DMS114 treated with DMSO at 0.1 percent for 48 hours (cell line): ENCODE results near the gene SEC63.
"Not testable (repeated sequence)": the region's sequence is repeated elsewhere in the genome, so short reads cannot be mapped to it uniquely, and the experiment has no call there.

Experiments used
- DNase-seq: peaks from one replicate; lab custom pipeline; 2025; ENCODE audit not compliant: unreplicated experiment; lab: John Stamatoyannopoulos, UW

The SEC63 gene

DNA sequence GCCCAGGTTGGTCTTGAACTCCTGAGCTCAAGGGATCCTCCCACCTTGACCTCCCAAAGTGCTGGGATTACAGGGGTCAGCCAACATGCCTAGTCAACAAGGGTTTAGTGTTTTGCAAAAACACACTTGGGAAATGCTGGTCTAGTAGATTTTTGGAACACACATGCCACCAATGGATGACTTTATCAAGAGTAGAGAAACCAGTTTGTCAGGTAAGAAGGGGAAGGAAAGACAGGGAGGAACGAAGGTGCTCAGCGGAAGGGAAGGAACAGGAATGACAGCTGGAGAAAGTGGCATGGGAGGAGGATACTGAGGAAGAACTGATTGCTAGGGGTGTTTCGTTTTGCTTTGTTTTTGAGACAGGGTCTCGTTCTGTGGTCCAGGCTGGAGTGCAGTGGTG, 15.6 kb upstream of the SEC63 start:
- DNase-seq = no peak

DNA sequence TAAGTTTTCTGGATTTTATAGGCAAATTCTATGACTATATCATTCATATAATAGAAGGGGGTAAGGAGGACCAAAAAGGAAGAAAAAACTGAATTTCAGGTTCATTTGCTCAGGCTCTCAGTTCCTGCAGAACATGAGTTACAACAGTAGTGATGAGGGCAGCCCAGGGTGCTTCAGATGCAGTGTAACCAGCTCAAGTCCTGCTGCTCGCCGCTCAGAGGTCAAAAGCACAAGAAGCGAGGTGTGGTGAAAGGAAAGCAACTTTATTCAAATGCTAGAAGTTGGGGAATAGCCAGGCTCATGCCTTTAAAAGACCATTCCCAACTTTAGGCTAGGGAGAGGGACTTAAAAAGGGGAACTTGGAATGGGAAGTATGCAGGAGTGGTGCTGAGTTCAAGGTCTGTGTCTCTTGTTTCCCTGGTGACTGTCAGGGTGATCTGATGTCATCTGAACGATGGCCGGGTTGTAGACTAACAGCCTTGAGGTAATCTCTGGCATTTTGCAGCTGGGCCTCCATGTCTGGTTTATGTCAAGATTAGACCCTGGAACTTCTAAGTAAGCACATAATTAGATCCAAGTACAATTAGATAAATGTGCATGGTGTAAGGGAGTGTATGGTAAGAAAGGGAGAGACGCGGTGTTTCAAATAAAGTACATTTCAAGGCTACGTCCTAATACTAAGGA, 14.5 kb upstream of the SEC63 start:
- DNase-seq = no peak

DNA sequence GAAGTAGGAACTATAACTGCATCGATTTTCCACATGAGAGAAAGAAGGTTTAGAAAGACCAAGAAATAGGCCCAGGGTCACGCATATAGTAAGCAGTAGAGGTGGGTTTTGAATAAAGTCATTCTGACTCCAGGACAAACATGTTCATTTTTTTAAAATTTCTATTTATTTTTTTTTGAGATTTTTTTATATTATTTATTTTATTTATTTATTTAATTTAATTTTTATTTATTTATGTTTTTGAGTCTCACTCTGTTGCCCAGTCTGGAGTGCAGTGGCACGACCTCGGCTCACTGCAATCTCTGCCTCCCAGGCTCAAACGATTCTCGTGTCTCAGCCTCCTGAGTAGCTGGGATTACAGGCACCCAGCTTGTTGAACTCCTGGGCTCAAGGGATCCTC, 13.2 kb upstream of the SEC63 start:
- DNase-seq = no peak

DNA sequence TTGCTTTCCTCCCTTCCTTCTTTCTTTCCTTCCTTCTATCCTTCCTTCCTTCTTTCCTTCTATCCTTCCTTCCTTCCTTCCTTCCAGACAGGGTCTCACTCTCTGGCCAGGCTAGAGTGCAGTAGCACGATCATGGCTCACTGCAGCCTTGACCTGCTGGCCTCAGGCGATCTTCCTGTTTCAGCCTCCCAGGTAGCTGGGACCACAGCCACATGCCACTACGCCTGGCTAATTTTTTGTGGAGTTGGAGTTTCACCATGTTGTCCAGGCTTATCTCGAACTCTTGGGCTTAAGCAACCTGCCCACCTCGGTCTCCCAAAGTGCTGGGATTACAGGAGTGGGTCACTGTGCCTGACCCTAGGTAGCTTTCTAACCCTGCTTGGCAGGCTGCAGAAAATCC, 12.2 kb upstream of the SEC63 start:
- no peak for DNase-seq

DNA sequence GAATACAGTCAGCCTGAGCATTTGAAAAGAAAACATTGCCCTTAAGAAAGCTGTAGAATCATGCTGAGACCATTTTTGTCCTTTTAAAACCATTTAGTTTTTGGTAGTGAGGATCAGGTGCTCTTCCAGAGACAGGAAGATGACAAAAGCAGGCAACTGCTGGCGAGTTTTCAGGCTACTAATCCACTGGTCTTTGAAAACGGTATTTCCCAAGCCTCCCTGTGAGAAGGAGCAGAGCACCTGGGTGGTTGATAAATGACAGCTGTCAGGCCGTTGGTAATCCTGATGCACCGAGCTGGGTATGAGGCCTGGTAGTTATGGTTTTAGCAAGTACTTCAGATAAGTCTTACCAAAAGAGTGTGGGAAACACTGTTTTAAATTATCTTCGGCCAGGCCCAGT, 10.1 kb upstream of the SEC63 start:
- no peak for DNase-seq

DNA sequence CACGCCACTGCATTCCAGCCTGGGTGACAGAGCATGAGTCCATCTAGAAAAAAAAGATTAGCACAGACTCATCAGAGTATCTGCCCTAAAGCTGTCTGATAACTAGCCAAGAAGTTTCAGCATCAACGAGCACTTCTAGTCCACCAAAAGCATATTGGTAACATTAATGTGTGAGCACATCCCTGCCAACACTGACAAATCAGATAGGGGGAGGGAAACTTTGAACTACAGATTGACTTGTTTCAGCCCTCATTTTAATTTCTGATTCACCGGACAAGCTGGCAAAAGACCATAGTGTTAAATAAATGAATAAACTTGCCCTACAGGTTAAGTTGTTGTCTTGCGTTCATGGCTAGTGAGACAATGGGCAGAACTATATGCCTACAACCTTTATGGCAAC, 7.7 kb upstream of the SEC63 start:
- DNase-seq = no peak

DNA sequence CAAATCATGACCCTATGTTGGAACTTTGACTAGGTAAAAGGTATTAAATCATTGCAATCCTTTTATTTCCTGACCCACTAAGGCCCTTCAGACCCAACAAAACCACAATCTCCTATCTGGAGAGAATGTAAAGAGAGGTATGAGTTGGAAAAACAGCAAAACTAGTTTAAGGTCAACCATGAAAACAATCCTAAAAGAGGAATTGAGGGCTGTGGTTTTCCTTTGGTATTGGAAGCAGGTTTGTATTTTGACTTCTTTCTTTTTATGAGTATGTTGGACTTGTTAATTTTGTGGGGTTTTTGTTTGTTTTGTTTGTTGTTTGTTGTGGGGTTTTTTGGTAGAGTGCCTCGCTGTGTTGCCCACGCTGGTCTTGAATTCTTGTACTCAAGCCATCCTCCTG, 4.7 kb upstream of the SEC63 start:
- DNase-seq = no peak

DNA sequence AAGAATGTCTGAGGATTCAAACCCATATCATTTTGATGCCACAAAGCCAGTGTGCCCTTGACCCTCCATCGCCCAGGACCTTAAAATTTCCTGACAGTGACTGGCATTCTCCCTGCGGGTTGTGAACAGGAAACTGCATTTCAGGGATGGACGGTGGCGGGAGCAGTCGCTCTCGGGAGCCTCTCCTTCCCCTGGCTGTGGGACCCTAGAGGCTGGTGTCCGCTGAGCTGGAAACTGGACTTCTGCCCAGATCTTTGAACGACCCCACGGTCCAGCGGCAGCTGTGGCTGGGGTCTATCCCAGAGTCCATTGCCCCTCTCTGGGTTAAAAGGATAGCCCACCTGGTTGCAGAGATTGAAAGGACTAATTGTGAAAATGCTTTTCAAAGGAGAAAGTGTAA, 1.4 kb upstream of the SEC63 start:
- no peak for DNase-seq

DNA sequence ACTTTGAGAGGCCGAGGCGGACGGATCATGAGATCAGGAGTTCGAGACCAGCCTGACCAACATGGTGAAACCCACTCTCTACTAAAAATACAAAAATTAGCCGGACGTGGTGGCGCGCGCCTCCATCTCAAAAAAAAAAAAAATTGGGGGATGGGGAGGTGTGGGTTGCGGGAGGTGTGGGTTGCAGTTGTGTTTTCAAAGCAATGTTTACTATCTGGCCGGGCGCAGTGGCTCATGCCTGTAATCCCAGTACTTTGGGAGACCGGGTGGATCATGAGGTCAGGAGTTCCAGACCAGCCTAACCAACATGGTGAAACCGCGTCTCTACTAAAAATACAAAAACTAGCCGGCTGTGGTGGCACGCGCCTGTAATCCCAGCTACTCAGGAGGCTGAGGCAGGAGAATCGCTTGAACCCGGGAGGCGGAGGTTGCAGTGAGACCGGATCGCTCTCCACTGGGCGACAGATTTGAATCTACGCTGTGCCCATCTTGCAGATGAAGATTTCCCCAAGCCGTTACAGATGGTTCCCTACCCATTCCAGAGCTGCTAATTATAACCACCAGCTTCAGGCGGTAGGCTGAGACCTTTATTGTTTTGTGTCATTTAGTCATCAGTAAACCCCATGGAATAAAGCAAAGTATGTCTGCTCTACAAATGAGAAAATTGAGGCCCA, 818 bp upstream of the SEC63 start:
- DNase-seq = not testable (repeated sequence)

DNA sequence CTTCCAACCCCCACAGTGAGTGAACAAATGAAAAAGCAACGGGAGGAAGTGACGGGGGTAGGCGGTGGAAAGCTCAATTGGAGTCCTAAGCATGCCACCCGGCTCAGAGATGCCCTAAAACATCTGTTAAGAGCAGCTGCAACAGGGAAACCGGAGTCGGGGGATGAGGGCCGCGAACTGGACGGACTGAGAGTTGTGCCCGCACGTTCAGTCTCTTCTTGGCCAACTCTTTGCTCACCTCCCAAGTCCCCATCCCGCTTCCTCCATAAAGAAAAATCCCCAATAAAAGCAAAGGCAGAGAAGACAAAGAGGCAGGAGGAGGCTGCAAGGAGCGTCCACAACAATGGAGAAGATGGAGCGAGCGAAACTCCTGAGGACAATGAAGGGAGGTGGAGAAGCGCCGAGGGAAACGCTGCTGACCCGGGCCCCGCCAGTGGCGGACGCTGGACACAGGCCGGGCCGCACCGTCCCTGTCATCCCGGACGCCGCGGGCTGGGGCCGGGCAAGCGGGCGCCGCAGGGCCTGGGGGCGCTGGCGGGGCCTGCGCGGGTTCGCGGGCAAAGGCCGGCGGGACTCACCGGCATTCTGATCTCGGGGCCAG, 600 bp downstream of the SEC63 start:
- peak; percentile 17 for DNase-seq

DNA sequence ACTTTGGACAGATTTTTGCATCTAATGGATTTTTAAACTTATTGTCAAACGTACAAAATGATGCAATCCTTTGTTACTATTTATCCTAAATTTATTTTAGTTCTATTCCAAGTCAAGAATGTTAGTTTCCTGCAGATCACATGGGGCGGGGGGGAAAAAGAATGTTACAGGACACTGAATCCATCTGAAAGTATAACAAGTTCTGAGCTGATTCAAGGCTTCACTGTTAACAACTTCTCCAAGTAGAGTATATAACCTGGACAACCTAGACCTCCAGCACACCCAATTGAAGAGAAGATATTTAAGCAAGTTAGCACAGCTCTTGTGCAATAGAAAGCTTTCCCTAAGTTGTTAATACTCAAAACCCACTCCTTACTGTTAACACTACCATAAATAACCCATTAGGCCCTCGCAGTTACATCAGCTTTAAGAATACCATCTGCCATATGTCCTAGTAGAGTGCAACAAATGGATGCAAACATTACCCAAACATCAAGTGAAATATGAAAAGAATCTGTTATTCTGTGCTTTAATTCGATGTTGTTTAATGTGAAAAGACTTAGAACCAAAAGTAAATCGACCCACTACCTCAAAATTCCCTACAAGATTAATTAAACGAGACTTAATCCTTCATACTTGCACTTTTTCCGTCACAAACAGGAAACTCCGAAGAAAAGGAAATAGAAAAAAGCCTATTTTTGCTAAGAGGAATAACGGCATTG, 1.3 kb downstream of the SEC63 start:
- no peak for DNase-seq

DNA sequence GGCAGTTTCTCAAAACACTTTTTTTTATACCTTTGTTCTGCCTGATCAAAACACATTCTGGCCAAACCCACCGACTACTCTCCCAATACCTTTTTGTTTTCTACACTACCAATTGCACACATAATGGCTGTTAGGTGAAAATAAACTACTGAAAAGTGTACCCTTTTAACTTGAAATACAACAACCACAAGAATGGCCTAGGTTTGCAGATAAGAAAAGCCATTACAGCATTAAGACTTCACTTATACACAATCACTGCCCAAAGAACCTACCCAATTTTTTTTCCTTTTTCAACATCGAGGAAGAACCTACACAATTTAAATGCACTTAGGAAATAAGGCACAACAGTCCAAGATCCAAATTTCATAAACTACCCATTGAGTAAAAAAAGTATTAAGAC, 1.8 kb downstream of the SEC63 start:
- no peak for DNase-seq

DNA sequence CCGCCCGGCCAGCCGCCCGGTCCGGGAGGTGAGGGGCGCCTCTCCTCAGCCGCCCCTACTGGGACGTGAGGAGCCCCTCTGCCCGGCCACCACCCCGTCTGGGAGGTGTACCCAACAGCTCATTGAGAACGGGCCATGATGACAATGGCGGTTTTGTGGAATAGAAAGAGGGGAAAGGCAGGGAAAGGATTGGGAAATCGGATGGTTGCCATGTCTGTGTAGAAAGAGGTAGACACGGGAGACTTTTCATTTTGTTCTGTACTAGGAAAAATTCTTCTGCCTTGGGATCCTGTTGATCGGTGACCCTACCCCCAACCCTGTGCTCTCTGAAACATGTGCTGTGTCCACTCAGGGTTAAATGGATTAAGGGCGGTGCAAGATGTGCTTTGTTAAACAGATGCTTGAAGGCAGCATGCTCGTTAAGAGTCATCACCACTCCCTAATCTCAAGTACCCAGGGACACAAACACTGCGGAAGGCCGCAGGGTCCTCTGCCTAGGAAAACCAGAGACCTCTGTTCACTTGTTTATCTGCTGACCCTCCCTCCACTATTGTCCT, 4.1 kb downstream of the SEC63 start:
- not testable (repeated sequence) for DNase-seq

DNA sequence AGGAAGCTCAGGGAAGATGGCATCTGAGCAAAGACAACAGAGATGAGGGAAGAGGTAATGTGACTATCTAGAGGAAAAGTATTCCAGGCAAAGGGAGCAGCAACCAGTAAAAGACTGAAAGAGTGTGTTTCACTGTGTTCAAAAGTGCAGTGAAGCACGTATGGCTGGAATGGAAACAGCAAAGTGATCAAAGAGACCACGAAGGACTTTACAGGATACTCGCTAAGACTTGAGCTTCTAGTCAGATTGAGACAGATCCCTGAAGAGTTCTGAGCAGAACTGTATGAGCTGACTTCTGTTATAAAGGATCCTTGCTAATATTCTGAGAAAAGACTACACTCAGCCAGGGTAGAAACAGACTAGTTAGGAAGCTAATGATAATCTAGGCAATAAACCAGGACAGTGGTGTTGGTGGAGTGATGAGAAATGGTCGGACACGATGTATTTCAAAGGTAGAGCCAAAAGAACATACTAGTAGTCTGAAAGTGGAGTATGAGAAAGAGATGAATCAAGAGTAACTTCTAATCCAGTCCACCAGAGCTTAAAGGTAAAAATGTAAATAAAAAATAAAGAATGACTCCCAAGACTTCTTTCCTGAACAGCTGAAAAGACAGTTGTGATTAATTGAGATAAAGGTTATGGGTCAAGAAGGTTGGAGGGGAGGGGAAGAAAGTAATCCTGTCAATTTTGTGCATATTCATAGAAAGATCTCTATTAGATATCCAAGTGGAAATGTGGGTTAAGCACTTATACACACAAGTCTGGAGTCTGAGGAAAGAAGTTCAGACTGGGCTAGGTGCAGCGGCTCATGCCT, 14.2 kb downstream of the SEC63 start:
- DNase-seq = no peak

DNA sequence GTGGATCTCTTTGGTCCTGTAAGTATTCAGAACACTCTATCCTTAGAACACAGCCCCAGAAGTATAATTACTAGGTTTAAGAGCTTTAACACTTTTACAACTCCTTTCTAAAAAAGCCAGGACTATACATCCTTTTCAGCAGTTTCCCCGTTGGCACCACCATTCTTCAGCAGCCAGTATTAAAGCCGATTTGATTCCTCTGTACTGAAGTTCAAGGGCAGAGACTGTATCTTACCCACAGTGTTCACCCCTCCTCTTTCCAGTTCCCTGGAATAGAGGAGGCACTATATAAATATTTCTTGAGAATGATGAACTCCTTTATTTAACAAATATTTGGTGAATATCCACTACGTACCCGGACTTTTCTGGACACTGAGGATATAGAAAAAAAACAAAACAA, 15.9 kb downstream of the SEC63 start:
- DNase-seq = no peak

DNA sequence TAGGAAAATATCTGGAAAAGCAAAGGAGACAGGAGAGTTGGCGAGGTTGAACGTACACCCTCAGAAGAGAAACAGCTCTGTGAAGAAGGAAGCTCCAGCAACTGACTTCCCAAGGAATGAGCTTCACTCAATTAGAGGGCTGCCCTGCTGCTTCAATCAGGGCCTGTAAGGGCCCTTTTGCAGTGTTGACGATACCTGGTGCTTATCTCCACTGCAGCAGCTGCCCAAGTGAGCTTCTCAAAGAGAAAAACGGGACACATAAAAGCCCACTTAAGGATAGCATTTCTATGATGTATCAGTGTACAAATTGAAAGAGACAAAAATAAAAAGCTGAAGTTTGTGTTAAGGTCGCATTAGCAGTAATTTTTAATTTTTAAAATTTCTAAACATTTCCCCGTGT, 16.4 kb downstream of the SEC63 start:
- DNase-seq = no peak

DNA sequence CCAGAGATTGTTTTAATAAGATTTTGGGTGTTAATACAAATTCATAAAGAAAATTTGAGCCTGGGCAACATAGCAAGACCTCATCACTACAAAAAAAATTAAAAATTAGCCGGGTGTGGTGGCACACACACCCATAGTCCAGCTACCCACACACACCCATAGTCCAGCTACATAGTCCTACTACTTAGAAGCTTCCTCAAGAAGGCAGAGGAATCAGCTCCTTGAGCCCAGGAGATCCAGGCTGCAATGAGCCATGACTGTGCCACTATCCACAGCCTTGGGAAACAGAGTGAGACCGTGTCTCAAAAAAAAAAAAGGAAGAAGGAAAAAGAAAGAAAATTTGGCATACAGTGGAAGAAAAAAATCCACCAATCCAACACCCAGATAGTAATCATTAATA, 16.8 kb downstream of the SEC63 start:
- no peak for DNase-seq

DNA sequence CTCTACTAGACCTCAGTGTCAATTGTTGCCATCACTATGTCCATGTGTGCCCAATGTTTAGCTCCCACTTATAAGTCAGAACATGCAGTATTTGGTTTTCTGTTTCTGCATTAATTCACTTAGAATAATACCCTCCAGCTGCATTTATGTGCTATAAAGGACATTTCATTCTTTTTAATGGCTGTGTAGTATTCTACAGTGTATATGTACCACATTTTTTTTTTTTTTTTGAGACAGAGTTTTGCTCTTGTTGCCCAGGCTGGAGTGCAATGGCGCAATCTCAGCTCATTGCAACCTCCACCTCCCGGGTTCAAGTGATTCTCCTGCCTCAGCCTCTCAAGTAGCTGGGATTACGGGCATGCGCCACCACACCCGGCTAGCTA, 21.1 kb downstream of the SEC63 start:
- not testable (repeated sequence) for DNase-seq

DNA sequence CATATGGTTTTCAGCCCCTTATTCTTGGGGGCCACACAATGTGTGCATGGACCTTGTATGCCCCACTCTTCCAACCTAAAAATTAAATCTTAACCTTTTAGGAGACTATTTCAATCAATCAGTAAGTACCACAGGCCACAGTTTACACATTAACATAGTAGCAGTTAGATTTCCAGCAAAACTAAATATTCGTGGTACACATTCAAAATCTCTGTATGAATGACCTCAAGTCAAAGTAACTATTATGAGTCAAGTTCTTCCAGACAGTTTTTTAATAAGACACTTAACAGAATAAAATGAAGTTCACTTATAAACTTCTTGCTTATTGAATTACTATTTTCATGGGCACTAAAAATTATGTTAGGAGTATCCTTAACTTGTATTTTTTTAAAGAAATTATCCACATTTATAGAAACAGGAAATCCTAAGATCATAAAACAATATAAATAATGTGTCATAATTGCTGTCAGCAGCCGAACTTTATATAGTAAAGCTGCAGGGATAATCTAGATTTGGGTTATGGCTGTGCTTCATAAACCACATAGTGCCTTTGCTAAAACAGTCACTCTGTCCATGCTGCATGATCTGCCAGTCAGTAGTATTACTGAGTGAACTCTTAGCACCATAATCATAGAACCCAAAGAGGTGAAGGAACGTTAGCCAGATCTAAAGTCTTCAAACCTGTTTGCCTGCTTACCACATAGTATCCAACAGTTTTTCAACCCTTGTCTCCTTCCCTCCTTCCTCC, 21.7 kb downstream of the SEC63 start:
- DNase-seq = no peak

DNA sequence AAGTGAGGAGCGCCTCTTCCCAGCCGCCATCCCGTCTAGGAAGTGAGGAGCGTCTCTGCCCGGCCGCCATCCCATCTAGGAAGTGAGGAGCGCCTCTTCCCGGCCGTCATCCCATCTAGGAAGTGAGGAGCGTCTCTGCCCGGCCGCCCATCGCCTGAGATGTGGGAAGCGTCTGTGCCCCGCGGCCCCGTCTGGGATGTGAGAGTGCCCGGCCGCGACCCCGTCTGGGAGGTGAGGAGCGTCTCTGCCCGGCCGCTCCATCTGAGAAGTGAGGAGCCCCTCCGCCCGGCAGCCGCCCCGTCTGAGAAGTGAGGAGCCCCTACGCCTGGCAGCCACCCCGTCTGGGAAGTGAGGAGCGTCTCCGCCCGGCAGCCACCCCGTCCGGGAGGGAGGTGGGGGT, 23.8 kb downstream of the SEC63 start:
- DNase-seq = not testable (repeated sequence)
